Measurements from ENCODE around the gene BOK.

DNA sequence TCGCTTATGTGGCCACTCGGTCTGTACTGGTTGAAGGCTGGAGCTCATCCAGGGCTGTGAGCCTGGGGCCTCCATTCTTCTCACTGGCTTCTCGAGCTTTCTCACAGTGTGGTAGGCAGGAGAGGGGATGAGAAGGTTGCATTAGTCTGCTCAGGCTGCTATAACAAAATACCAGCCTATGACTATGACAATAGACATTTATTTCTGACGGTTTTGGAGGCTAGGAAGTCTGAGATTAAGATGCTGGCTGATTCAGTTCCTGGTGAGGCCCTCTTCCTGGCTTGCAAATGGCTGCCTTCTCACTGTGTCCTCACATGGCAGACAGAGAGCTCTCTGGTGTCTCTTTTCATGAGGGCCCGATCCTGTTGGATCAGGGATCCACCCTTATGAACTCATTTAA lies 44.0 kb upstream of the BOK start:
- TF ChIP-seq, protein P1, sequence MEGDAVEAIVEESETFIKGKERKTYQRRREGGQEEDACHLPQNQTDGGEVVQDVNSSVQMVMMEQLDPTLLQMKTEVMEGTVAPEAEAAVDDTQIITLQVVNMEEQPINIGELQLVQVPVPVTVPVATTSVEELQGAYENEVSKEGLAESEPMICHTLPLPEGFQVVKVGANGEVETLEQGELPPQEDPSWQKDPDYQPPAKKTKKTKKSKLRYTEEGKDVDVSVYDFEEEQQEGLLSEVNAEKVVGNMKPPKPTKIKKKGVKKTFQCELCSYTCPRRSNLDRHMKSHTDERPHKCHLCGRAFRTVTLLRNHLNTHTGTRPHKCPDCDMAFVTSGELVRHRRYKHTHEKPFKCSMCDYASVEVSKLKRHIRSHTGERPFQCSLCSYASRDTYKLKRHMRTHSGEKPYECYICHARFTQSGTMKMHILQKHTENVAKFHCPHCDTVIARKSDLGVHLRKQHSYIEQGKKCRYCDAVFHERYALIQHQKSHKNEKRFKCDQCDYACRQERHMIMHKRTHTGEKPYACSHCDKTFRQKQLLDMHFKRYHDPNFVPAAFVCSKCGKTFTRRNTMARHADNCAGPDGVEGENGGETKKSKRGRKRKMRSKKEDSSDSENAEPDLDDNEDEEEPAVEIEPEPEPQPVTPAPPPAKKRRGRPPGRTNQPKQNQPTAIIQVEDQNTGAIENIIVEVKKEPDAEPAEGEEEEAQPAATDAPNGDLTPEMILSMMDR (IDR thresholded peaks at IDR 0.05; ENCODE audit: borderline replicate concordance, extremely low read depth, low read length, poor library complexity, severe bottlenecking), result no peak
- no peak for TF ChIP-seq EZH2 (IDR thresholded peaks at IDR 0.05; ENCODE audit: borderline replicate concordance, low read depth, low read length, severe bottlenecking)
